ENCODE data around the gene PAM16.

The PAM16 gene

GRCh38 chr16:4297480-4297879 lies 53.6 kb downstream of the PAM16 start:
- DNase-seq, result no peak

DNA sequence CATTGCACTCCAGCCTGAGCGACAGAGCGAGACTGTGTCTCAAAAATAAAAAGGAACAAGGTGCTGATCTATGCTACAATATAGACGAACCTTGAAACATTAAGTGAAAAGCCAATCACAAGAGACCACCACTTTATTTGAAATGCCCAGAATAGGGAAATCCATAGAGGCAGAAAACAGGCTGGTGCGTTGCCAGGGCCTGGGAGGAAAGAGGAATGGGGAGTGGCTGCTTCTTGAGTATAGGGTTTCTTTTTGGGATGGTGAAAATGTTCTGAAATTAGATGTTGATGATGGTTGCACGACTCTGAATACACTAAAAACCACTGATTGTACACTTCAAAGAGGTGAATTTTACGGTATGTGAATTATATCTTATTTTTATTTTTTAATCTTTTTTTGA lies 55.5 kb downstream of the PAM16 start:
- DNase-seq, result no peak

DNA sequence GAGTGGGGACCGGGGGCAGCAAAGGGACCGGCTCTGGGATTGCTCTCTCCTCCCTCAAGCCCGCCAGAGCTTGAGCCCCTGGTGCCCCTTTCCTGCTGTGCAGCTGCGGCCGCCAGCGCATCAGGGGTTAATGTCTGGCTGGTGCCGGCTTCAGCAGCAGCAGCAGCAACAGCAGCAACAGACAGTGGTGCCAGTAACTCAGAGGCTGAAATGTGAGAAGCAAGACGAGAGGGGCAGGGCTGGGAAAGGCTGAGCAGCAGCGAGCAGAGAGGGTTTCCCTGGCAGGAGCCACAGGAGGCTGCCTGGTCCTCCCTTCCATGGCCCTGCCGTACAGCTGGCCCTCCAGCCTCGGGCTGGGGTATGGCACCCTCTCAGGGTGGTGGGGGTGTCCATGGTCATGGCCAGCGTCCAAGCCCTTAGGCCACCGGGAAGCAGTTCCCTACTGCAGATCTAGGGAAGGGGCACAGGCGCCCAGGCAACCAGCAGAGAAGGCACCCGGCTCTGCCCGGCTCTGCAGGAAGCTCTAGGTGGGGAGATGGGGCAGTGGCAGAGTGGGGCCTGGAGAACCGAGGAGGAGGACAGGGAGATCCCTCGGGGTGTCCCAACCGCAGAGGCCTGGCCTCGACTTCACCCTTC lies 57.2 kb downstream of the PAM16 start:
- DNase-seq, result peak in 5 of 14 donors; percentile 11 to 75 (median 52)

GRCh38 chr16:4293181-4293716 lies 57.9 kb downstream of the PAM16 start:
- no peak for DNase-seq

DNA sequence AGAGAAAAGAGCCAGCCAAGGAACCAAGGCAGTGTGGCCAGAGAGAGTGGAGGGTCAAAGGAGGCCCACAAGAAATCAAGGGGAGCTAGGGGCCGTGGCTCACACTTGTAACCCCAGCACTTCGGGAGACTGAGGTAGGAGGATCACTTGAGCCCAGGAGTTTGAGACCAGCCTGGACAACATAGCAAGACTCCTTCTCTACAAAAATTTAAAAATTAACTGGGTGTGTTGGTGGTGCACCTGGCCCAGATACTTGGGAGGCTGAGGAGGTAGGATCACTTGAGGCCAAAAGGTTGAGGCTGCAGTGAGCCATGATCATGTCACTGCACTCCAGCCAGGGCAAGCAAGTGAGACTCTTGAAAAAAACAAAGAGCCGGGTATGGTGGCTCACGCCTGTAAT lies 59.4 kb downstream of the PAM16 start:
- DNase-seq, result no peak

Measured in C1 segment of cervical spinal cord (tissue), 14 donors.